ENCODE results near the gene AARS2.

- TF ChIP-seq, protein P1, sequence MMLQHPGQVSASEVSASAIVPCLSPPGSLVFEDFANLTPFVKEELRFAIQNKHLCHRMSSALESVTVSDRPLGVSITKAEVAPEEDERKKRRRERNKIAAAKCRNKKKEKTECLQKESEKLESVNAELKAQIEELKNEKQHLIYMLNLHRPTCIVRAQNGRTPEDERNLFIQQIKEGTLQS (IDR thresholded peaks at IDR 0.05), result no peak
- TF ChIP-seq CTCF (IDR thresholded peaks at IDR 0.05; ENCODE audit: low read depth, low read length, missing input control), result no peak
- TF ChIP-seq, protein P2, sequence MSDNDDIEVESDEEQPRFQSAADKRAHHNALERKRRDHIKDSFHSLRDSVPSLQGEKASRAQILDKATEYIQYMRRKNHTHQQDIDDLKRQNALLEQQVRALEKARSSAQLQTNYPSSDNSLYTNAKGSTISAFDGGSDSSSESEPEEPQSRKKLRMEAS (IDR thresholded peaks at IDR 0.05), result no peak
Observed at GRCh38 chr6:44286285-44286565, 26.9 kb downstream of the AARS2 start.
